Sigmoid colon (tissue), 7 donors: Measurements from ENCODE around the gene RPUSD3. TPM values are rescaled to one million over a fixed set of nuclear protein-coding genes. Genes with fewer than 3 reads are reported as not detected.
"Not testable (repeated sequence)": the region's sequence is repeated elsewhere in the genome, so short reads cannot be mapped to it uniquely, and the experiment has no call there.

ENCODE experiments used
- DNase-seq: peaks from one replicate; pipeline ENCODE4 v3.0.0-alpha.2; 2019
- H3K27ac ChIP-seq, 4 donors: fragments of 200-600 bp; sonication (generic); one replicate each; pipeline ENCODE4 v1.5.1; 2016 to 2019; ENCODE audit warnings: mild to moderate bottlenecking in 1 of 4
- H3K27me3 ChIP-seq, 3 donors: fragments of 200-600 bp; sonication (generic); one replicate each; pipeline ENCODE4 v1.5.1; 2019; ENCODE audit warnings: mild to moderate bottlenecking in 1 of 3
- H3K36me3 ChIP-seq, 4 donors: fragments of 200-600 bp; sonication (generic); one replicate each; pipeline ENCODE4 v1.5.1; 2016 to 2019
- H3K4me1 ChIP-seq, 4 donors: fragments of 200-600 bp; sonication (generic); one replicate each; pipeline ENCODE4 v1.5.1; 2017 to 2019
- H3K4me3 ChIP-seq, 4 donors: fragments of 200-600 bp; sonication (generic); one replicate each; pipeline ENCODE4 v1.5.1; 2017 to 2019; ENCODE audit warnings: mild to moderate bottlenecking in 2 of 4, moderate library complexity in 1 of 4
- H3K9me3 ChIP-seq, 4 donors: fragments of 200-600 bp in 3 of 4; sonication (generic) in 3 of 4; one replicate each; pipeline versions ENCODE4 v1.5.1 to v1.6.1; 2013 to 2019
- EP300 ChIP-seq, 4 donors: sonication (generic); formaldehyde crosslinking; IDR thresholded peaks; one replicate each; pipeline ENCODE4 v1.6.1; 2017; ENCODE audit warnings: antibody characterized with exemption in 4 of 4
- POLR2A ChIP-seq, 2 donors: fragments of 450-650 bp; IDR thresholded peaks; one replicate each; pipeline ENCODE4 v1.6.1; 2016; ENCODE audit warnings: antibody characterized with exemption in 2 of 2, mild to moderate bottlenecking in 2 of 2, moderate library complexity in 2 of 2
- POLR2AphosphoS5 ChIP-seq, 4 donors: sonication (generic); formaldehyde crosslinking; IDR thresholded peaks; one replicate each; pipeline ENCODE4 v1.6.1; 2017; ENCODE audit warnings: antibody characterized with exemption in 4 of 4
- WGBS, 2 donors: extraction: QIAGEN DNeasy Blood & Tissue Kit; methylation state at CpG; one replicate each; pipeline ENCODE4 v1.1.7; 2013; 5-methylcytosine and 5-hydroxymethylcytosine counted together
- intact Hi-C: fragments of 100-400 bp; cut with DNase I; formaldehyde crosslinking; loops from one replicate; pipeline ENCODE4 v1.15.1; 2023
- polyA plus RNA-seq, 3 donors: library from polyadenylated mRNA; stranded (reverse); fragments of 200-250 nt; gene quantifications; one replicate each; pipeline ENCODE4 v1.2.3, GENCODE V29; 2013
- total RNA-seq, 4 donors: library from RNA; depleted of rRNA; stranded (reverse); fragments of >200 nt; gene quantifications; one replicate each; pipeline ENCODE4 v1.1.0, GENCODE V29; 2016
- TF ChIP-seq, protein P1 (sequence below), 4 experiments: fragments of 450-650 bp in 3 of 4; fragments of 200-600 bp in 1 of 4; IDR thresholded peaks; one replicate each; pipeline ENCODE4 v1.5.1; 2016 to 2019; ENCODE audit warnings: antibody characterized with exemption in 4 of 4, mild to moderate bottlenecking in 3 of 4, moderate library complexity in 2 of 4
- donor health status: healthy with polysubstance abuse.
- donor health status: Bipolar disorder and iron deficiency.
- donor health status: healthy.

The RPUSD3 gene
- total and polyA plus RNA-seq, 7 donors, result 22.0 to 54.7 (median 42.6) TPM

GRCh38 chr3:9861201-9861600, 17.4 kb upstream of the RPUSD3 start:
- DNase-seq, result no peak
- H3K9me3 ChIP-seq, result no peaks in the 10 kb centered on the region
- no peak overlapping the region for H3K4me3 ChIP-seq
- TF ChIP-seq EP300 (IDR thresholded peaks at IDR 0.05) (no peak), POLR2AphosphoS5 (IDR thresholded peaks at IDR 0.05) (no peak)
- TF ChIP-seq, protein P1, sequence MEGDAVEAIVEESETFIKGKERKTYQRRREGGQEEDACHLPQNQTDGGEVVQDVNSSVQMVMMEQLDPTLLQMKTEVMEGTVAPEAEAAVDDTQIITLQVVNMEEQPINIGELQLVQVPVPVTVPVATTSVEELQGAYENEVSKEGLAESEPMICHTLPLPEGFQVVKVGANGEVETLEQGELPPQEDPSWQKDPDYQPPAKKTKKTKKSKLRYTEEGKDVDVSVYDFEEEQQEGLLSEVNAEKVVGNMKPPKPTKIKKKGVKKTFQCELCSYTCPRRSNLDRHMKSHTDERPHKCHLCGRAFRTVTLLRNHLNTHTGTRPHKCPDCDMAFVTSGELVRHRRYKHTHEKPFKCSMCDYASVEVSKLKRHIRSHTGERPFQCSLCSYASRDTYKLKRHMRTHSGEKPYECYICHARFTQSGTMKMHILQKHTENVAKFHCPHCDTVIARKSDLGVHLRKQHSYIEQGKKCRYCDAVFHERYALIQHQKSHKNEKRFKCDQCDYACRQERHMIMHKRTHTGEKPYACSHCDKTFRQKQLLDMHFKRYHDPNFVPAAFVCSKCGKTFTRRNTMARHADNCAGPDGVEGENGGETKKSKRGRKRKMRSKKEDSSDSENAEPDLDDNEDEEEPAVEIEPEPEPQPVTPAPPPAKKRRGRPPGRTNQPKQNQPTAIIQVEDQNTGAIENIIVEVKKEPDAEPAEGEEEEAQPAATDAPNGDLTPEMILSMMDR (IDR thresholded peaks at IDR 0.05), result no peak
- H3K4me1 ChIP-seq, result peaks cover 0 to 41% (median 40%) of the 10 kb centered on the region in 4 donors
- peak overlapping the region in 1 of 4 donors; percentile 93 for H3K27ac ChIP-seq
- H3K36me3 ChIP-seq, result no peaks in the 10 kb centered on the region
- WGBS, 2 donors, result 90 to 92% methylated on average over 4 of the region's 4 CpGs
- intact Hi-C loops, result no loop called here
- no peaks in the 10 kb centered on the region for H3K27me3 ChIP-seq

- intact Hi-C loops, result no loop called here
- H3K36me3 ChIP-seq, result no peaks in the 10 kb centered on the region
- no peak for DNase-seq
- WGBS, 2 donors, result 90 to 92% methylated on average over 12 of the region's 12 CpGs
- no peak for TF ChIP-seq EP300 (IDR thresholded peaks at IDR 0.05)
- TF ChIP-seq, protein P1 (IDR thresholded peaks at IDR 0.05), result no peak
- TF ChIP-seq POLR2AphosphoS5 (IDR thresholded peaks at IDR 0.05), result no peak
- TF ChIP-seq POLR2A (IDR thresholded peaks at IDR 0.05), result no peak
- no peak overlapping the region for H3K4me3 ChIP-seq
- H3K9me3 ChIP-seq, result no peaks in the 10 kb centered on the region
- H3K27ac ChIP-seq, result no peak overlapping the region
- peaks cover 0 to 25% (median 24%) of the 10 kb centered on the region in 4 donors for H3K4me1 ChIP-seq
- no peaks in the 10 kb centered on the region for H3K27me3 ChIP-seq
Observed at GRCh38 chr3:9859530-9860025, 15.8 kb upstream of the RPUSD3 start.

DNA sequence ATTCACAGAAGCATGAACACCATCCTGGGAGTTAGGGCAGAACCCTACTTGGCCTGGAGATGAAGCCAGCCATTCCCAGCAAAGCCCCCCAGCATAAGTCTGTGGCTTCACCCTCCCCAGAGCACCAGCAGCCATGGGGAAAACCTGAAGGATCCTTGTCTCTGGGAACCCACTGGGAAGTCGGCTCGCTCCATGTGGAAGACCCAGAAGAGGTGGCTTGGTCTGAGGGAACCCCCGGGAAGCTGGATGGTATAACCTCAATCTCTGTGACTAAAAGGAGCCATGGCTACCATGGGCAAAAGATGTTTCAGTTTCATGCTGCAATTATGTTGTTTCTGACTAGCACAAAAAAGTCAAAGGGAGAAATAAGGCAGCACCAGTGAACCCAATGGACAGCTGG, 11.8 kb upstream of the RPUSD3 start:
- intact Hi-C loops, result no loop called here
- no peaks in the 10 kb centered on the region for H3K4me1 ChIP-seq
- no peaks in the 10 kb centered on the region for H3K36me3 ChIP-seq
- TF ChIP-seq POLR2A (IDR thresholded peaks at IDR 0.05), result no peak
- no peak for TF ChIP-seq EP300 (IDR thresholded peaks at IDR 0.05)
- TF ChIP-seq, protein P1 (IDR thresholded peaks at IDR 0.05), result no peak
- no peak for TF ChIP-seq POLR2AphosphoS5 (IDR thresholded peaks at IDR 0.05)
- H3K27ac ChIP-seq, result no peak overlapping the region
- no peaks in the 10 kb centered on the region for H3K9me3 ChIP-seq
- DNase-seq, result no peak
- no peaks in the 10 kb centered on the region for H3K27me3 ChIP-seq
- WGBS, 2 donors, result 96 to 100% methylated on average over 3 of the region's 3 CpGs
- no peak overlapping the region for H3K4me3 ChIP-seq

DNA sequence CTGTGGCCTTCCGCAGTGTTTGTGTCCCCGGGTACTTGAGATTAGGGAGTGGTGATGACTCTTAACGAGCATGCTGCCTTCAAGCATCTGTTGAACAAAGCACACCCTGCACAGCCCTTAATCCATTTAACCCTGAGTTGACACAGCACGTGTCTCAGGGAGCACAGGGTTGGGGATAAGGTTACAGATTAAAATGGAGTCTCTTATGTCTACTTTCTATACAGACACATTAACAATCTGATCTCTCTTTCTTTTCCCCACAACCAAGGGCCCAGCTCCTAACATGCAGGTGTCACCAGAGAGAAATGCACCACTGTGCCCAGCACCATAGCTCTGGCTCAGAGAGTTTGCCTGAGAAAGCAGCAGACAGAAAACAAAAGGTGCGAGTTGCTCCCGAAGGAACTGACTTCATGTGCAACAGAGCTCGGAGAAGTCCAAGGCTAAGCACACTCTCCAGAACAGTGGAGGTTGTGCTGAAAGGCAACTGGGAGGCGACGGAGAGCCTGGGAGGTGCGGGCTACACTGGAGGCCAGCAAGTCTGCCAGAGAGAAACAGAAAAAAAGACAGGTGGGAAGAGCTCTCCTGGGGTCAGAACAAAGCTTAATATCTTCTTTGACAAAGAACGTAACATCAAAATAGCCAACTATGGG, 10.6 kb upstream of the RPUSD3 start:
- H3K36me3 ChIP-seq, H3K27ac ChIP-seq, H3K27me3 ChIP-seq, H3K4me1 ChIP-seq, H3K4me3 ChIP-seq, H3K9me3 ChIP-seq, DNase-seq, intact Hi-C loops: not testable (repeated sequence)
- 81 to 83% methylated on average over 11 of the region's 11 CpGs for WGBS, 2 donors

GRCh38 chr3:9852528-9852927, 8.7 kb upstream of the RPUSD3 start:
- DNase-seq, result no peak
- 88 to 94% methylated on average over 6 of the region's 6 CpGs for WGBS, 2 donors
- no peaks in the 10 kb centered on the region for H3K36me3 ChIP-seq

GRCh38 chr3:9851926-9852325, 8.1 kb upstream of the RPUSD3 start:
- H3K27ac ChIP-seq, H3K36me3 ChIP-seq, DNase-seq, H3K27me3 ChIP-seq, H3K4me3 ChIP-seq, intact Hi-C loops, H3K4me1 ChIP-seq, H3K9me3 ChIP-seq: not testable (repeated sequence)
- 19 to 64% methylated on average over 6 of the region's 6 CpGs for WGBS, 2 donors

More at GRCh38 chr3:9852528-9852927, 8.7 kb upstream of the RPUSD3 start:
- Histone ChIP-seq H3K4me3 (no peak overlapping the region), H3K27me3 (no peaks in the 10 kb centered on the region), H3K9me3 (no peaks in the 10 kb centered on the region), H3K27ac (no peak overlapping the region), H3K4me1 (no peaks in the 10 kb centered on the region)
- intact Hi-C loops, result no loop called here
- TF ChIP-seq POLR2AphosphoS5 (IDR thresholded peaks at IDR 0.05) (no peak), EP300 (IDR thresholded peaks at IDR 0.05) (no peak), POLR2A (IDR thresholded peaks at IDR 0.05) (no peak)
- TF ChIP-seq, protein P1 (IDR thresholded peaks at IDR 0.05), result no peak

- H3K4me1 ChIP-seq, H3K27me3 ChIP-seq, intact Hi-C loops, DNase-seq, H3K36me3 ChIP-seq, H3K4me3 ChIP-seq, H3K9me3 ChIP-seq, H3K27ac ChIP-seq: not testable (repeated sequence)
- 83 to 90% methylated on average over 6 of the region's 6 CpGs for WGBS, 2 donors
Observed at GRCh38 chr3:9851383-9851782, 7.6 kb upstream of the RPUSD3 start.
